ENCODE results near the gene NFATC3. TPM values are rescaled to one million over a fixed set of nuclear protein-coding genes. Genes with fewer than 3 reads are reported as not detected.

Gene NFATC3
- total RNA-seq, 1 donor from 2014 or later: 34.2 TPM

GRCh38 chr16:68233835-68234187 is 148.6 kb downstream of the NFATC3 start:
- H3K9ac ChIP-seq: no peak overlapping the region
- no peak overlapping the region for H3K27ac ChIP-seq
- H3K4me3 Mint-ChIP-seq: no peak overlapping the region
- H3K27me3 Mint-ChIP-seq (ENCODE audit: insufficient read depth, low read depth): peaks cover 31% of the 10 kb centered on the region
- H3K27me3 ChIP-seq: peaks cover 35% of the 10 kb centered on the region
- no peak overlapping the region for H3K27ac Mint-ChIP-seq
- TF ChIP-seq, protein P1, sequence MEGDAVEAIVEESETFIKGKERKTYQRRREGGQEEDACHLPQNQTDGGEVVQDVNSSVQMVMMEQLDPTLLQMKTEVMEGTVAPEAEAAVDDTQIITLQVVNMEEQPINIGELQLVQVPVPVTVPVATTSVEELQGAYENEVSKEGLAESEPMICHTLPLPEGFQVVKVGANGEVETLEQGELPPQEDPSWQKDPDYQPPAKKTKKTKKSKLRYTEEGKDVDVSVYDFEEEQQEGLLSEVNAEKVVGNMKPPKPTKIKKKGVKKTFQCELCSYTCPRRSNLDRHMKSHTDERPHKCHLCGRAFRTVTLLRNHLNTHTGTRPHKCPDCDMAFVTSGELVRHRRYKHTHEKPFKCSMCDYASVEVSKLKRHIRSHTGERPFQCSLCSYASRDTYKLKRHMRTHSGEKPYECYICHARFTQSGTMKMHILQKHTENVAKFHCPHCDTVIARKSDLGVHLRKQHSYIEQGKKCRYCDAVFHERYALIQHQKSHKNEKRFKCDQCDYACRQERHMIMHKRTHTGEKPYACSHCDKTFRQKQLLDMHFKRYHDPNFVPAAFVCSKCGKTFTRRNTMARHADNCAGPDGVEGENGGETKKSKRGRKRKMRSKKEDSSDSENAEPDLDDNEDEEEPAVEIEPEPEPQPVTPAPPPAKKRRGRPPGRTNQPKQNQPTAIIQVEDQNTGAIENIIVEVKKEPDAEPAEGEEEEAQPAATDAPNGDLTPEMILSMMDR (IDR thresholded peaks at IDR 0.05): no peak
- TF ChIP-seq EZH2 (IDR thresholded peaks at IDR 0.05) (no peak), EZH2phosphoT487 (IDR thresholded peaks at IDR 0.05) (no peak)
- H3F3A ChIP-seq (ENCODE audit: low read depth): peaks cover 41% of the 10 kb centered on the region
- H2AFZ ChIP-seq (replicated peaks): no peak overlapping the region
- peaks cover 2% of the 10 kb centered on the region for H3K9me3 Mint-ChIP-seq
- peaks cover 22% of the 10 kb centered on the region for H4K20me1 ChIP-seq (ENCODE audit: low read depth)
- no peaks in the 10 kb centered on the region for H3K9me3 ChIP-seq (ENCODE audit: low read depth)
- peaks cover 4% of the 10 kb centered on the region for H3K36me3 Mint-ChIP-seq
- no peaks in the 10 kb centered on the region for H3K79me2 ChIP-seq (ENCODE audit: low read depth)
- H3K4me2 ChIP-seq: no peak overlapping the region
- no peak overlapping the region for H3K4me3 ChIP-seq
- no peak for DNase-seq (ENCODE audit: low spot score)
- peaks cover 14% of the 10 kb centered on the region for H3K4me1 Mint-ChIP-seq
- H3K4me1 ChIP-seq: peaks cover 19% of the 10 kb centered on the region
- H3K36me3 ChIP-seq: no peaks in the 10 kb centered on the region

GRCh38 chr16:68234188-68235107 is 149.3 kb downstream of the NFATC3 start:
- Histone ChIP-seq H3K4me2 (peak overlapping the region; percentile 81), H4K20me1 (ENCODE audit: low read depth) (peaks cover 21% of the 10 kb centered on the region), H2AFZ (replicated peaks) (no peak overlapping the region), H3K27ac (no peak overlapping the region), H3K9me3 (ENCODE audit: low read depth) (no peaks in the 10 kb centered on the region), H3K36me3 (no peaks in the 10 kb centered on the region), H3K27me3 (peaks cover 41% of the 10 kb centered on the region), H3K79me2 (ENCODE audit: low read depth) (no peaks in the 10 kb centered on the region), H3K4me3 (peak overlapping the region; percentile 47), H3K4me1 (peaks cover 19% of the 10 kb centered on the region), H3K9ac (no peak overlapping the region), H3F3A (ENCODE audit: low read depth) (peaks cover 41% of the 10 kb centered on the region)
- DNase-seq (ENCODE audit: low spot score): no peak
- TF ChIP-seq EZH2 (IDR thresholded peaks at IDR 0.05) (no peak), EZH2phosphoT487 (IDR thresholded peaks at IDR 0.05) (no peak)
- TF ChIP-seq, protein P1 (IDR thresholded peaks at IDR 0.05): no peak
- H3K4me3 Mint-ChIP-seq: peak overlapping the region; percentile 44
- H3K27me3 Mint-ChIP-seq (ENCODE audit: insufficient read depth, low read depth): peaks cover 32% of the 10 kb centered on the region
- no peak overlapping the region for H3K27ac Mint-ChIP-seq
- H3K36me3 Mint-ChIP-seq: peaks cover 4% of the 10 kb centered on the region
- peaks cover 14% of the 10 kb centered on the region for H3K4me1 Mint-ChIP-seq
- H3K9me3 Mint-ChIP-seq: peaks cover 3% of the 10 kb centered on the region

- no peak overlapping the region for H3K27ac Mint-ChIP-seq
- no peak overlapping the region for H3K27ac ChIP-seq
Measured at GRCh38 chr16:68235108-68235886, 150.1 kb downstream of the NFATC3 start.

More at GRCh38 chr16:68235108-68235886, 150.1 kb downstream of the NFATC3 start:
- peak; percentile 55 for DNase-seq (ENCODE audit: low spot score)
- H3F3A ChIP-seq (ENCODE audit: low read depth): peaks cover 44% of the 10 kb centered on the region
- no peaks in the 10 kb centered on the region for H3K36me3 ChIP-seq
- H3K79me2 ChIP-seq (ENCODE audit: low read depth): no peaks in the 10 kb centered on the region
- no peaks in the 10 kb centered on the region for H3K9me3 ChIP-seq (ENCODE audit: low read depth)
- Mint-ChIP-seq H3K9me3 (peaks cover 3% of the 10 kb centered on the region), H3K27me3 (ENCODE audit: insufficient read depth, low read depth) (peaks cover 34% of the 10 kb centered on the region), H3K4me3 (peak overlapping the region; percentile 63), H3K36me3 (peaks cover 4% of the 10 kb centered on the region), H3K4me1 (peaks cover 14% of the 10 kb centered on the region)
- peaks cover 19% of the 10 kb centered on the region for H3K4me1 ChIP-seq
- H2AFZ ChIP-seq (replicated peaks): no peak overlapping the region
- peak overlapping the region; percentile 47 for H3K4me3 ChIP-seq
- peaks cover 13% of the 10 kb centered on the region for H4K20me1 ChIP-seq (ENCODE audit: low read depth)
- no peak overlapping the region for H3K9ac ChIP-seq
- H3K4me2 ChIP-seq: peak overlapping the region; percentile 81
- TF ChIP-seq EZH2phosphoT487 (IDR thresholded peaks at IDR 0.05): peak; percentile 65
- TF ChIP-seq EZH2 (IDR thresholded peaks at IDR 0.05): peak; percentile 93
- TF ChIP-seq, protein P1 (IDR thresholded peaks at IDR 0.05): peak; percentile 37
- peaks cover 48% of the 10 kb centered on the region for H3K27me3 ChIP-seq

All from neural progenitor cell (in vitro differentiated cells).